ENCODE measurements around the gene ZFAND3. TPM values are rescaled to one million over a fixed set of nuclear protein-coding genes. Genes with fewer than 3 reads are reported as not detected.

ZFAND3 gene
- total and polyA plus RNA-seq, 3 donors from 2014 or later: 104 to 329 (median 109) TPM

DNA sequence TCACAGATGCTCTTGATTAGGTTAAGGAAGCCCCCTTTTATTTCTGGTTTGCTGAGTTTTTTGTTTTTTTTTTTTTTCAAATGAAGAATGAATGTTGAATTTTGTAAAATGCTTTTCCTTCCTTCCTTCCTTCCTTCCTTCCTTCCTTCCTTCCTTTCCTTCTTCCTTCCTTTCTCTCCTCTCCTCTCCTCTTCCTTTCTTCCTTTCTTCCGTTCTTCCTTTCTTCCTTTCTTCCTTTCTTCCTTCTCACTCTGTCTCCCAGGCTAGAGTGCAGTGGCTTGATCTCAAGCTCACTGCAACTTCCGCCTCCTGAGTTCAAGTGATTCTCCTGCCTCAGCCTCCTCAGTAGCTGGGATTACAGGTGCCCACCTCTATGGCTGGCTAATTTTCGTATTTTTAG lies 158.2 kb downstream of the ZFAND3 start:
- intact Hi-C loops (cut with DNase I; ENCODE audit: low total_unique reads): no loop called here
- Histone ChIP-seq H3K27me3 (no peaks in the 10 kb centered on the region), H3K36me3 (ENCODE audit: low read depth, missing control alignments) (no peaks in the 10 kb centered on the region), H3K4me3 (no peak overlapping the region), H3K4me1 (peaks cover 19% of the 10 kb centered on the region), H3K9me3 (no peaks in the 10 kb centered on the region), H3K27ac (no peak overlapping the region)
- 67 to 82% methylated on average over 3 of the region's 3 CpGs for WGBS, 2 donors
- DNase-seq: no peak
- TF ChIP-seq, protein P1, sequence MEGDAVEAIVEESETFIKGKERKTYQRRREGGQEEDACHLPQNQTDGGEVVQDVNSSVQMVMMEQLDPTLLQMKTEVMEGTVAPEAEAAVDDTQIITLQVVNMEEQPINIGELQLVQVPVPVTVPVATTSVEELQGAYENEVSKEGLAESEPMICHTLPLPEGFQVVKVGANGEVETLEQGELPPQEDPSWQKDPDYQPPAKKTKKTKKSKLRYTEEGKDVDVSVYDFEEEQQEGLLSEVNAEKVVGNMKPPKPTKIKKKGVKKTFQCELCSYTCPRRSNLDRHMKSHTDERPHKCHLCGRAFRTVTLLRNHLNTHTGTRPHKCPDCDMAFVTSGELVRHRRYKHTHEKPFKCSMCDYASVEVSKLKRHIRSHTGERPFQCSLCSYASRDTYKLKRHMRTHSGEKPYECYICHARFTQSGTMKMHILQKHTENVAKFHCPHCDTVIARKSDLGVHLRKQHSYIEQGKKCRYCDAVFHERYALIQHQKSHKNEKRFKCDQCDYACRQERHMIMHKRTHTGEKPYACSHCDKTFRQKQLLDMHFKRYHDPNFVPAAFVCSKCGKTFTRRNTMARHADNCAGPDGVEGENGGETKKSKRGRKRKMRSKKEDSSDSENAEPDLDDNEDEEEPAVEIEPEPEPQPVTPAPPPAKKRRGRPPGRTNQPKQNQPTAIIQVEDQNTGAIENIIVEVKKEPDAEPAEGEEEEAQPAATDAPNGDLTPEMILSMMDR (IDR thresholded peaks at IDR 0.05): no peak
- TF ChIP-seq POLR2A (IDR thresholded peaks at IDR 0.05): no peak

GRCh38 chr6:37979392-37980221 lies 160.1 kb downstream of the ZFAND3 start:
- H3K4me1 ChIP-seq: peaks cover 19% of the 10 kb centered on the region

DNA sequence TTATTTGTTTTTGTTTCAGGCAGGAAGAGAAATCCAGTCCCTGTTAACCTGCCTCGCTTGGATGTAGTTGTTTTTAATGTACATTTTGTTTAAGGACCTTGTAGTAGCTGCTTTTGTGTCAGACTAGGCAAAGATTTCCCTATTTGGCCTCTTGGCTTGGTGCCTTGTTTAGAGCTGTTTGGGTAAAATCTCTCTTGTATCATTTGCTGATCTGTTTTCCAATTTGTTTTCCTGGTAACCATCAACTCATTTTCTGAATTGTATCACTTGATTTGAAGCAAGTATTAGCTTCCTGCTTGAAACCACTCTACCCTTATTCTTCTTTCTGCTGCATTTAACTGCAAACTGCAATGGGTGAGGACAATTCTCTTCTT lies 160.7 kb downstream of the ZFAND3 start:
- no peak for TF ChIP-seq POLR2A (IDR thresholded peaks at IDR 0.05)
- TF ChIP-seq, protein P1 (IDR thresholded peaks at IDR 0.05): no peak
- DNase-seq: no peak
- 75 to 81% methylated on average over 1 of the region's 1 CpG for WGBS, 2 donors

More at GRCh38 chr6:37979392-37980221, 160.1 kb downstream of the ZFAND3 start:
- H3K4me3 ChIP-seq: no peak overlapping the region
- WGBS, 2 donors: 69% methylated on average over 5 of the region's 5 CpGs
- DNase-seq: no peak
- no peaks in the 10 kb centered on the region for H3K36me3 ChIP-seq (ENCODE audit: low read depth, missing control alignments)
- no peak overlapping the region for H3K27ac ChIP-seq
- TF ChIP-seq, protein P1 (IDR thresholded peaks at IDR 0.05): no peak
- TF ChIP-seq POLR2A (IDR thresholded peaks at IDR 0.05): no peak
- no peaks in the 10 kb centered on the region for H3K9me3 ChIP-seq
- no peaks in the 10 kb centered on the region for H3K27me3 ChIP-seq
- intact Hi-C loops (cut with DNase I; ENCODE audit: low total_unique reads): no loop called here

GRCh38 chr6:37981626-37982025 lies 162.1 kb downstream of the ZFAND3 start:
- DNase-seq: no peak
- no peaks in the 10 kb centered on the region for H3K9me3 ChIP-seq
- H3K4me1 ChIP-seq: peaks cover 23% of the 10 kb centered on the region
- H3K27me3 ChIP-seq: no peaks in the 10 kb centered on the region
- H3K36me3 ChIP-seq (ENCODE audit: low read depth, missing control alignments): no peaks in the 10 kb centered on the region
- no peak overlapping the region for H3K4me3 ChIP-seq
- TF ChIP-seq POLR2A (IDR thresholded peaks at IDR 0.05): no peak
- H3K27ac ChIP-seq: no peak overlapping the region
- 75 to 76% methylated on average over 2 of the region's 2 CpGs for WGBS, 2 donors
- intact Hi-C loops (cut with DNase I; ENCODE audit: low total_unique reads): no loop called here

More for the DNA sequence above, 160.7 kb downstream of the ZFAND3 start:
- H3K36me3 ChIP-seq (ENCODE audit: low read depth, missing control alignments): no peaks in the 10 kb centered on the region
- H3K27ac ChIP-seq: no peak overlapping the region
- H3K4me1 ChIP-seq: peaks cover 19% of the 10 kb centered on the region
- no peak overlapping the region for H3K4me3 ChIP-seq
- intact Hi-C loops (cut with DNase I; ENCODE audit: low total_unique reads): no loop called here
- no peaks in the 10 kb centered on the region for H3K9me3 ChIP-seq
- H3K27me3 ChIP-seq: no peaks in the 10 kb centered on the region

GRCh38 chr6:37982317-37982716 lies 162.8 kb downstream of the ZFAND3 start:
- intact Hi-C loops (cut with DNase I; ENCODE audit: low total_unique reads): no loop called here
- DNase-seq: no peak
- Histone ChIP-seq H3K27ac (no peak overlapping the region), H3K9me3 (no peaks in the 10 kb centered on the region), H3K27me3 (no peaks in the 10 kb centered on the region), H3K4me1 (peaks cover 27% of the 10 kb centered on the region), H3K4me3 (no peak overlapping the region), H3K36me3 (ENCODE audit: low read depth, missing control alignments) (no peaks in the 10 kb centered on the region)
- TF ChIP-seq, protein P1 (IDR thresholded peaks at IDR 0.05): no peak
- no peak for TF ChIP-seq POLR2A (IDR thresholded peaks at IDR 0.05)
- 92 to 96% methylated on average over 3 of the region's 3 CpGs for WGBS, 2 donors

Data from testis (tissue), 3 donors.